Measurements from ENCODE around the gene TCTN3. TPM values are rescaled to one million over a fixed set of nuclear protein-coding genes. Genes with fewer than 3 reads are reported as not detected.

The TCTN3 gene
- total and polyA plus RNA-seq, 2 of the 13 experiments (the other 11 are each of a cell fraction or from before 2014, with no cell fraction given): 53.3 to 60.0 TPM

DNA sequence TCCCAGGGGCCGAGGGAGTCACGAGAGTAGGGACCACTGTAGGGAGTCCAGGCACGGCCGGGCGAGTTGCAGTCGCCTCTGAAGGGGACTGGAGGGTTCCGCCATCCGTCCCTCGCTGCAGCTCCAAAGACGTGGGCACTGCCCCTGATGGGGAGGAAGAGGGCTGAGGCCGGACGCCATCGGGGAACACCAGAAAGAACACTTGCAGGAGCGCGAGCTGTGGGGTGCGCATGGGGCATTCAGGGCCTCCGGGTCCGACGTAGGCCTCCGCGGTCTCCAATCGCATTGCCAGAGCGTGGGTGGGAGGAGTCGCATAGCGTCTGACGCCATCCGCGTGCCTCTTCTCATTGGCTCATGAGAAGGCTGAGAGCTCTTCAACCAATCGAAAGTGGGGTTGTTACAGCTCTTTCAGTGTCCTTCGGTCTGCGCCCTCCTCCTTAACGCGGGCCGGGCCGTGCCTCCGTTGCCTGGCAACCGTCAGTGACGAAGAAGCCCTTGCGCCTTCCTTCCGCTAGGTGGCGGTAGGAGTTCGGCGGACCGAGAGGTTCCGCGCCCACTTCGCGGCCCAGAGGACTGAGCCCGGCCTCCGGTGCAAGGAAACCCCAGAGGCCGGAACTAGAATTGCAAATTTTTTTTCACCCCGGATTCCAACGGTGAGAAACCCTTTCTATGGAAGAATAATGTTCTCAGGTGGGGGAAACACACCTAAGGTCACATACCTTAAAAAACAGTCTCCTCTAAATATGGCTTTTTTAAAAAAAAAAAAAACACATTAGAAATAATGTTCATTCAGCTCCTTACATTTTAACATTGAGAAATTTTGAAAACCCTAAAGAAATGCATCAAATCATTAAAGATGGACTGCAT lies at the start of gene TCTN3 (continued):
- TF ChIP-seq ZNF646 (CRISPR knock-in tag; IDR thresholded peaks at IDR 0.05) (no peak), ZNF101 (CRISPR knock-in tag; IDR thresholded peaks at IDR 0.05; ENCODE audit: borderline replicate concordance, low read depth) (no peak), ZSCAN31 (CRISPR knock-in tag; IDR thresholded peaks at IDR 0.05; ENCODE audit: low read depth) (no peak), ZBTB3 (CRISPR knock-in tag; IDR thresholded peaks at IDR 0.05; ENCODE audit: borderline replicate concordance, low read depth) (no peak), PAWR (CRISPR knock-in tag; IDR thresholded peaks at IDR 0.05; ENCODE audit: borderline replicate concordance) (no peak), POLR2G (IDR thresholded peaks at IDR 0.05; ENCODE audit: low read depth, low read length) (peak; percentile 75), ATAD3A (CRISPR knock-in tag; IDR thresholded peaks at IDR 0.05) (no peak), U2AF2 (IDR thresholded peaks at IDR 0.05; ENCODE audit: low read depth, low read length) (no peak), ZFP41 (CRISPR knock-in tag; IDR thresholded peaks at IDR 0.05; ENCODE audit: borderline replicate concordance) (no peak), RFX5 (IDR thresholded peaks at IDR 0.05; ENCODE audit: low read depth, low read length) (peak; percentile 83), NFE2 (CRISPR knock-in tag; IDR thresholded peaks at IDR 0.05) (no peak)
- TF ChIP-seq, protein P1, sequence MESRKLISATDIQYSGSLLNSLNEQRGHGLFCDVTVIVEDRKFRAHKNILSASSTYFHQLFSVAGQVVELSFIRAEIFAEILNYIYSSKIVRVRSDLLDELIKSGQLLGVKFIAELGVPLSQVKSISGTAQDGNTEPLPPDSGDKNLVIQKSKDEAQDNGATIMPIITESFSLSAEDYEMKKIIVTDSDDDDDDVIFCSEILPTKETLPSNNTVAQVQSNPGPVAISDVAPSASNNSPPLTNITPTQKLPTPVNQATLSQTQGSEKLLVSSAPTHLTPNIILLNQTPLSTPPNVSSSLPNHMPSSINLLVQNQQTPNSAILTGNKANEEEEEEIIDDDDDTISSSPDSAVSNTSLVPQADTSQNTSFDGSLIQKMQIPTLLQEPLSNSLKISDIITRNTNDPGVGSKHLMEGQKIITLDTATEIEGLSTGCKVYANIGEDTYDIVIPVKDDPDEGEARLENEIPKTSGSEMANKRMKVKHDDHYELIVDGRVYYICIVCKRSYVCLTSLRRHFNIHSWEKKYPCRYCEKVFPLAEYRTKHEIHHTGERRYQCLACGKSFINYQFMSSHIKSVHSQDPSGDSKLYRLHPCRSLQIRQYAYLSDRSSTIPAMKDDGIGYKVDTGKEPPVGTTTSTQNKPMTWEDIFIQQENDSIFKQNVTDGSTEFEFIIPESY (CRISPR knock-in tag; IDR thresholded peaks at IDR 0.05): peak; percentile 66; the same call in 1 of the 2 replicates
- TF ChIP-seq, protein P2, sequence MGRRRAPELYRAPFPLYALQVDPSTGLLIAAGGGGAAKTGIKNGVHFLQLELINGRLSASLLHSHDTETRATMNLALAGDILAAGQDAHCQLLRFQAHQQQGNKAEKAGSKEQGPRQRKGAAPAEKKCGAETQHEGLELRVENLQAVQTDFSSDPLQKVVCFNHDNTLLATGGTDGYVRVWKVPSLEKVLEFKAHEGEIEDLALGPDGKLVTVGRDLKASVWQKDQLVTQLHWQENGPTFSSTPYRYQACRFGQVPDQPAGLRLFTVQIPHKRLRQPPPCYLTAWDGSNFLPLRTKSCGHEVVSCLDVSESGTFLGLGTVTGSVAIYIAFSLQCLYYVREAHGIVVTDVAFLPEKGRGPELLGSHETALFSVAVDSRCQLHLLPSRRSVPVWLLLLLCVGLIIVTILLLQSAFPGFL (CRISPR knock-in tag; IDR thresholded peaks at IDR 0.05): no peak
- TF ChIP-seq, protein P3, sequence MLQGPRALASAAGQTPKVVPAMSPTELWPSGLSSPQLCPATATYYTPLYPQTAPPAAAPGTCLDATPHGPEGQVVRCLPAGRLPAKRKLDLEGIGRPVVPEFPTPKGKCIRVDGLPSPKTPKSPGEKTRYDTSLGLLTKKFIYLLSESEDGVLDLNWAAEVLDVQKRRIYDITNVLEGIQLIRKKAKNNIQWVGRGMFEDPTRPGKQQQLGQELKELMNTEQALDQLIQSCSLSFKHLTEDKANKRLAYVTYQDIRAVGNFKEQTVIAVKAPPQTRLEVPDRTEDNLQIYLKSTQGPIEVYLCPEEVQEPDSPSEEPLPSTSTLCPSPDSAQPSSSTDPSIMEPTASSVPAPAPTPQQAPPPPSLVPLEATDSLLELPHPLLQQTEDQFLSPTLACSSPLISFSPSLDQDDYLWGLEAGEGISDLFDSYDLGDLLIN (CRISPR knock-in tag; IDR thresholded peaks at IDR 0.05; ENCODE audit: borderline replicate concordance): no peak
- TF ChIP-seq, protein P4, sequence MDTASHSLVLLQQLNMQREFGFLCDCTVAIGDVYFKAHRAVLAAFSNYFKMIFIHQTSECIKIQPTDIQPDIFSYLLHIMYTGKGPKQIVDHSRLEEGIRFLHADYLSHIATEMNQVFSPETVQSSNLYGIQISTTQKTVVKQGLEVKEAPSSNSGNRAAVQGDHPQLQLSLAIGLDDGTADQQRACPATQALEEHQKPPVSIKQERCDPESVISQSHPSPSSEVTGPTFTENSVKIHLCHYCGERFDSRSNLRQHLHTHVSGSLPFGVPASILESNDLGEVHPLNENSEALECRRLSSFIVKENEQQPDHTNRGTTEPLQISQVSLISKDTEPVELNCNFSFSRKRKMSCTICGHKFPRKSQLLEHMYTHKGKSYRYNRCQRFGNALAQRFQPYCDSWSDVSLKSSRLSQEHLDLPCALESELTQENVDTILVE (CRISPR knock-in tag; IDR thresholded peaks at IDR 0.05): 0 out of 2 replicates have a peak, but pooled peaks have one; percentile 38

Measured in HepG2 (cell line).